HepG2 (cell line): ENCODE measurements around the gene ERLIN1. TPM values are rescaled to one million over a fixed set of nuclear protein-coding genes. Genes with fewer than 3 reads are reported as not detected.

Experiments
- ATAC-seq: fragments of 200-7000 bp; cut with Tn5 transposase; 3 replicates; pipeline ENCODE4 v1.9.1; 2020; ENCODE audit warnings: mild to moderate bottlenecking, moderate library complexity
- BruUV-seq: library from RNA; stranded (reverse); fragments of 400-500 nt; replicated peaks from 2 replicates; lab custom pipeline; 2021; lab: Mats Ljungman, UMichigan
- CTCF ChIA-PET: fragments of 300-600 bp; formaldehyde crosslinking; extraction: SDS; loops from one replicate; lab custom pipeline; 2021; ENCODE audit warnings: low total read pairs, inconsistent platforms, low intra/inter-chr PET ratio; lab: Yijun Ruan, JAX
- POLR2A ChIA-PET: fragments of 350-600 bp; sonication (Branson Sonifier 250); formaldehyde crosslinking; loops from one replicate; lab custom pipeline; 2020; ENCODE audit warnings: antibody characterized with exemption, inconsistent platforms; lab: Yijun Ruan, JAX
- DNase-seq: peaks from one replicate; pipeline ENCODE4 v3.0.0-alpha.2; 2015; ENCODE audit warnings: low spot score
- FAIRE-seq: peaks from 3 replicates; lab custom pipeline; 2011; peaks lifted over from hg19 to GRCh38; lab: Jason Lieb, UNC
- H2AFZ ChIP-seq: one replicate; pipeline ENCODE4 v1.6.1; 2011; ENCODE audit warnings: low read length, inconsistent platforms
- H3K27ac ChIP-seq: fragments of 300-600 bp; 3 replicates; pipeline ENCODE4 v1.8.0; 2011; ENCODE audit warnings: mixed run types, mild to moderate bottlenecking, mixed read lengths, low read length, inconsistent platforms; ENCODE audit not compliant: insufficient read depth; ENCODE audit errors: extremely low read length
- H3K27me3 ChIP-seq, 2 experiments: fragments of 200-600 bp in 1 of 2; 2 replicates in 1 of 2; 3 replicates in 1 of 2; pipeline versions ENCODE4 v1.6.0 to v1.8.0; 2011; ENCODE audit warnings: low read length in 2 of 2, mild to moderate bottlenecking in 2 of 2, moderate library complexity in 2 of 2, inconsistent platforms in 1 of 2; ENCODE audit not compliant: insufficient read depth in 2 of 2, control insufficient read depth in 1 of 2
- H3K36me3 ChIP-seq, 2 experiments: fragments of 200-600 bp in 1 of 2; replicated peaks in 1 of 2; 2 replicates in 1 of 2; 3 replicates in 1 of 2; pipeline versions ENCODE4 v1.5.1 to v1.8.0; 2011; ENCODE audit warnings: low read length in 2 of 2, inconsistent platforms in 1 of 2; ENCODE audit not compliant: insufficient read depth in 2 of 2, control insufficient read depth in 1 of 2
- H3K4me1 ChIP-seq: 2 replicates; pipeline ENCODE4 v1.5.1; 2012; ENCODE audit warnings: low read length, inconsistent platforms; ENCODE audit not compliant: insufficient read depth
- H3K4me2 ChIP-seq: 2 replicates; pipeline ENCODE4 v1.6.0; 2011; ENCODE audit warnings: low read depth, low read length, inconsistent platforms
- H3K4me3 ChIP-seq, 3 experiments: fragments of 200-600 bp in 1 of 3; sonication (generic), shearing (Covaris generic) in 1 of 3; replicated peaks in 1 of 3; 2 replicates each; pipeline ENCODE4 v1.5.1; 2011 to 2016; ENCODE audit warnings: low read length in 3 of 3, inconsistent platforms in 2 of 3, low read depth in 2 of 3, mild to moderate bottlenecking in 2 of 3, control low read depth in 1 of 3, mixed read lengths in 1 of 3; ENCODE audit not compliant: insufficient read depth in 1 of 3
- H3K79me2 ChIP-seq: one replicate; pipeline ENCODE4 v1.6.1; 2011; ENCODE audit warnings: low read length, inconsistent platforms; ENCODE audit not compliant: insufficient read depth
- H3K9ac ChIP-seq: 2 replicates; pipeline ENCODE4 v1.6.0; 2011; ENCODE audit warnings: mild to moderate bottlenecking, low read depth, low read length, inconsistent platforms; ENCODE audit not compliant: insufficient read depth
- H3K9me3 ChIP-seq: 2 replicates; pipeline ENCODE4 v1.5.1; 2012; ENCODE audit warnings: mild to moderate bottlenecking, low read length
- H4K20me1 ChIP-seq: 2 replicates; pipeline ENCODE4 v1.6.0; 2011; ENCODE audit warnings: inconsistent platforms, mild to moderate bottlenecking, low read length, moderate library complexity; ENCODE audit not compliant: insufficient read depth
- BCL6 ChIP-seq: IDR thresholded peaks from 2 replicates; pipeline ENCODE4 v1.6.1; 2016; ENCODE audit warnings: missing genetic modification reagents, missing compliant biosample characterization
- FOXM1 ChIP-seq: sonication (generic); formaldehyde crosslinking; IDR thresholded peaks from 2 replicates; pipeline ENCODE4 v1.5.0; 2020; ENCODE audit warnings: missing genetic modification reagents
- GTF3A ChIP-seq: sonication (generic); formaldehyde crosslinking; conservative IDR thresholded peaks from 2 replicates; pipeline ENCODE4 v1.4.0; 2020; ENCODE audit warnings: mild to moderate bottlenecking, missing genetic modification reagents
- KAT2B ChIP-seq: fragments of 150-350 bp; IDR thresholded peaks from 2 replicates; pipeline ENCODE4 v1.6.1; 2014; ENCODE audit warnings: low read depth, low read length, borderline replicate concordance
- NFIC ChIP-seq: IDR thresholded peaks from 2 replicates; pipeline ENCODE4 v1.6.1; 2012; ENCODE audit warnings: mild to moderate bottlenecking, low read length, inconsistent platforms
- NR1H2 ChIP-seq: sonication (generic); formaldehyde crosslinking; IDR thresholded peaks from 2 replicates; pipeline ENCODE4 v1.8.1; 2022; ENCODE audit warnings: low read depth, missing genetic modification reagents, borderline replicate concordance
- RAD21 ChIP-seq: fragments of 450-650 bp; formaldehyde crosslinking; IDR thresholded peaks from 2 replicates; pipeline ENCODE4 v1.5.0; 2020; ENCODE audit warnings: mild to moderate bottlenecking
- SP140L ChIP-seq: sonication (generic); formaldehyde crosslinking; IDR thresholded peaks from 2 replicates; pipeline ENCODE4 v1.4.0; 2020; ENCODE audit warnings: missing genetic modification reagents, borderline replicate concordance
- SP2 ChIP-seq: sonication (generic); formaldehyde crosslinking; IDR thresholded peaks from 2 replicates; pipeline ENCODE4 v1.5.1; 2020; ENCODE audit warnings: mild to moderate bottlenecking, missing genetic modification reagents
- ZMYM3 ChIP-seq: sonication (generic); formaldehyde crosslinking; IDR thresholded peaks from 2 replicates; pipeline ENCODE4 v1.5.1; 2020; ENCODE audit warnings: mild to moderate bottlenecking, missing genetic modification reagents
- ZNF205 ChIP-seq: IDR thresholded peaks from 2 replicates; pipeline ENCODE4 v1.6.1; 2018; ENCODE audit warnings: missing biosample characterization, missing genetic modification reagents
- WGBS: methylation state at CpG from one replicate; pipeline ENCODE4 v1.1.6; 2017; ENCODE audit warnings: low lambda C conversion rate; 5-methylcytosine and 5-hydroxymethylcytosine counted together
- in situ Hi-C: cut with HindIII; loops from 2 replicates; pipeline ENCODE4 v1.10.0; 2017; ENCODE audit warnings: low pct_unique_long_range_greater_than_20kb; ENCODE audit not compliant: extremely low pct_ligation_motif_present
- intact Hi-C: fragments of 100-400 bp; cut with micrococcal nuclease; formaldehyde crosslinking; loops from one replicate; pipeline ENCODE4 v1.10.0; 2022; ENCODE audit not compliant: unreplicated experiment
- polyA plus RNA-seq, 8 experiments: library from polyadenylated mRNA; depleted of rRNA in 3 of 8; stranded (reverse) in 7 of 8; unstranded in 1 of 8; fragments of >200 nt; fragmentation: Illumina TruSeq in 4 of 8; extraction: Trizol in 4 of 8; gene quantifications; 2 replicates each; pipeline versions ENCODE4 v1.2.1 to v1.2.3, GENCODE V29; 2011 to 2016; ENCODE audit warnings: low read depth in 4 of 8, missing spikeins in 1 of 8, mixed read lengths in 1 of 8; ENCODE audit not compliant: insufficient read depth in 1 of 8
- total RNA-seq, 5 experiments: library from RNA; depleted of rRNA; stranded (reverse); fragments of >200 nt; fragmentation: Illumina TruSeq; extraction: Trizol; gene quantifications; 2 replicates each; pipeline ENCODE4 v1.2.3, GENCODE V29; 2016; ENCODE audit warnings: low read depth in 1 of 5
- TF ChIP-seq, protein P1 (sequence below): sonication (generic); formaldehyde crosslinking; IDR thresholded peaks from 2 replicates; pipeline ENCODE4 v1.5.1; 2020; ENCODE audit warnings: missing genetic modification reagents, mild to moderate bottlenecking, borderline replicate concordance
- TF ChIP-seq, protein P2 (sequence below): IDR thresholded peaks from 2 replicates; pipeline ENCODE4 v1.6.1; 2012; ENCODE audit warnings: inconsistent platforms
- TF ChIP-seq, protein P3 (sequence below): IDR thresholded peaks from 2 replicates; pipeline ENCODE4 v1.6.1; 2016; ENCODE audit warnings: control low read depth
- TF ChIP-seq, protein P4 (sequence below): sonication (generic); formaldehyde crosslinking; IDR thresholded peaks from 2 replicates; pipeline ENCODE4 v1.4.0; 2020; ENCODE audit warnings: mild to moderate bottlenecking, low read depth, missing genetic modification reagents

The ERLIN1 gene
- total and polyA plus RNA-seq, 2 of the 13 experiments (the other 11 are each of a cell fraction or from before 2014, with no cell fraction given), result 56.8 to 69.3 TPM

DNA sequence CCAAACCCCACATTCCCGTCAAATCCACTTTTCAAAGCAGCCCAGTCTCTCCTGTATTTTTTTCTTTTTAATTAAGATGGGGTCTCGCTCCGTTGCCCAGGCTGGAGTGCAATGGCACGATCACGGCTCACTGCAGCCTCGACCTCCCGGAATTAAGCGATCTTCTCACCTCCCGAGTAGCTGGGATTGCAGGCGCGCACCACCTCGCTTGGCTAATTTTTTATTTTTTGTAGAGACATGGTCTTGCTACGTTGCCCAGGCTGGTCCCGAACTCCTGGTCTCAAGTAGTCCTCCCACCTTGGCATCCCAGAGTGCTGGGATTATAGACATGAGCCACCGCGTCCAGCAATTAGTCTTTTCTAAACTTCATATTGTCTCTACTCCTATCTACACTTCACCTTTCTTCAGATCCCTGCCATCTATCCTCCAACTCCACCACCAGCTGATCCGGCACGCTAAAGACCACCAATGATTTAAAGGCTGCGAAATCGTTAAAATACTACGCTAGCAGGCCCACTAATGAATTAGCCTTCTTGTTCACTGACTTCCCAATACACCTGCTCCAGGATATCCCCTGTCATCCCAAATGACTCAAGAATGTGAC, 44.1 kb upstream of the ERLIN1 start (continued):
- TF ChIP-seq, protein P1, sequence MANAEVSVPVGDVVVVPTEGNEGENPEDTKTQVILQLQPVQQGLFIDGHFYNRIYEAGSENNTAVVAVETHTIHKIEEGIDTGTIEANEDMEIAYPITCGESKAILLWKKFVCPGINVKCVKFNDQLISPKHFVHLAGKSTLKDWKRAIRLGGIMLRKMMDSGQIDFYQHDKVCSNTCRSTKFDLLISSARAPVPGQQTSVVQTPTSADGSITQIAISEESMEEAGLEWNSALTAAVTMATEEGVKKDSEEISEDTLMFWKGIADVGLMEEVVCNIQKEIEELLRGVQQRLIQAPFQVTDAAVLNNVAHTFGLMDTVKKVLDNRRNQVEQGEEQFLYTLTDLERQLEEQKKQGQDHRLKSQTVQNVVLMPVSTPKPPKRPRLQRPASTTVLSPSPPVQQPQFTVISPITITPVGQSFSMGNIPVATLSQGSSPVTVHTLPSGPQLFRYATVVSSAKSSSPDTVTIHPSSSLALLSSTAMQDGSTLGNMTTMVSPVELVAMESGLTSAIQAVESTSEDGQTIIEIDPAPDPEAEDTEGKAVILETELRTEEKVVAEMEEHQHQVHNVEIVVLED (CRISPR knock-in tag), result peak; percentile 7; the same call in 1 of the 2 replicates
- TF ChIP-seq, protein P2, sequence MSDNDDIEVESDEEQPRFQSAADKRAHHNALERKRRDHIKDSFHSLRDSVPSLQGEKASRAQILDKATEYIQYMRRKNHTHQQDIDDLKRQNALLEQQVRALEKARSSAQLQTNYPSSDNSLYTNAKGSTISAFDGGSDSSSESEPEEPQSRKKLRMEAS, result 0 out of 2 replicates have a peak, but pooled peaks have one; percentile 0
- TF ChIP-seq SP140L, result no peak
- TF ChIP-seq ZNF205 (CRISPR knock-in tag), result no peak
- 0 out of 2 replicates have a peak, but pooled peaks have one; percentile 17 for TF ChIP-seq ZMYM3 (CRISPR knock-in tag)
- TF ChIP-seq NR1H2 (CRISPR knock-in tag), result no peak
- TF ChIP-seq, all 625 proteins: peak for 20

DNA sequence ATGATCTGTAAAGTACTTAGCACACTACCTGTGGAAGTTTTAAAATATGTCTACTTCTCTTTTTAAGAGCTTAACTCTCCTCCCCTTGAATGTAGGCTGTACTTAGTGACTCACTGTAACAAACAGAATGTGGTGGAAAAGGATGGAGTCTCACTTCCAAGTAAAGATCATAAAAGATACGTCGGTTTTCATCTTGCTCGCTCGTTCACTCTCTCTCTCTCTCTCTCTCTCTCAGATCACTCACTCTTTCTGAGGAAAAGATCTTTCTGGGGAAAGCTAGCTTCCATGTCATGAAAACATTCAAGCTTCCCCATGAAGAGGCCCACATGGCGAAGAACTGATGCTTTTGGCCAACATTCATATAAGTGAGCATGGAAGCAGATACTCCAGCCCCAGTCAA, 38.0 kb upstream of the ERLIN1 start:
- intact Hi-C loops, result no loop called here

More for the DNA sequence above, 38.0 kb upstream of the ERLIN1 start:
- WGBS, result 96% methylated on average over 5 of the region's 5 CpGs
- TF ChIP-seq GTF3A (no peak), KAT2B (no peak), SP2 (CRISPR knock-in tag) (no peak), RAD21 (no peak), FOXM1 (CRISPR knock-in tag) (no peak), BCL6 (no peak), NFIC (no peak)
- TF ChIP-seq, protein P3, sequence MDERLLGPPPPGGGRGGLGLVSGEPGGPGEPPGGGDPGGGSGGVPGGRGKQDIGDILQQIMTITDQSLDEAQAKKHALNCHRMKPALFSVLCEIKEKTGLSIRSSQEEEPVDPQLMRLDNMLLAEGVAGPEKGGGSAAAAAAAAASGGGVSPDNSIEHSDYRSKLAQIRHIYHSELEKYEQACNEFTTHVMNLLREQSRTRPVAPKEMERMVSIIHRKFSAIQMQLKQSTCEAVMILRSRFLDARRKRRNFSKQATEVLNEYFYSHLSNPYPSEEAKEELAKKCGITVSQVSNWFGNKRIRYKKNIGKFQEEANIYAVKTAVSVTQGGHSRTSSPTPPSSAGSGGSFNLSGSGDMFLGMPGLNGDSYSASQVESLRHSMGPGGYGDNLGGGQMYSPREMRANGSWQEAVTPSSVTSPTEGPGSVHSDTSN (CRISPR knock-in tag), result no peak
- TF ChIP-seq, protein P4, sequence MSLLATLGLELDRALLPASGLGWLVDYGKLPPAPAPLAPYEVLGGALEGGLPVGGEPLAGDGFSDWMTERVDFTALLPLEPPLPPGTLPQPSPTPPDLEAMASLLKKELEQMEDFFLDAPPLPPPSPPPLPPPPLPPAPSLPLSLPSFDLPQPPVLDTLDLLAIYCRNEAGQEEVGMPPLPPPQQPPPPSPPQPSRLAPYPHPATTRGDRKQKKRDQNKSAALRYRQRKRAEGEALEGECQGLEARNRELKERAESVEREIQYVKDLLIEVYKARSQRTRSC (CRISPR knock-in tag), result no peak
- Histone ChIP-seq H3K27me3 (peaks cover 0 to 3% of the 10 kb centered on the region in 2 experiments; a peak in 1 of 5 replicates), H3K9ac (no peak overlapping the region), H4K20me1 (no peaks in the 10 kb centered on the region), H3K79me2 (peaks cover 24% of the 10 kb centered on the region), H3K27ac (no peak overlapping the region), H3K4me1 (peaks cover 19% of the 10 kb centered on the region), H3K36me3 (peaks cover under 1 to 29% of the 10 kb centered on the region in 2 experiments; a peak in 2 of 5 replicates), H3K4me2 (no peak overlapping the region), H3K9me3 (no peaks in the 10 kb centered on the region), H3K4me3 (no peak overlapping the region), H2AFZ (no peak overlapping the region)
- no peak for FAIRE-seq
- in situ Hi-C loops, result no loop called here
- BruUV-seq, result no TSS peak
- ChIA-PET CTCF (no interaction called here), POLR2A (no interaction called here)
- DNase-seq, result no peak
- ATAC-seq, result no peak
